ENCODE results near the gene NTM.
"Not testable (repeated sequence)": the region's sequence is repeated elsewhere in the genome, so short reads cannot be mapped to it uniquely, and the experiment has no call there.

NTM gene

DNA sequence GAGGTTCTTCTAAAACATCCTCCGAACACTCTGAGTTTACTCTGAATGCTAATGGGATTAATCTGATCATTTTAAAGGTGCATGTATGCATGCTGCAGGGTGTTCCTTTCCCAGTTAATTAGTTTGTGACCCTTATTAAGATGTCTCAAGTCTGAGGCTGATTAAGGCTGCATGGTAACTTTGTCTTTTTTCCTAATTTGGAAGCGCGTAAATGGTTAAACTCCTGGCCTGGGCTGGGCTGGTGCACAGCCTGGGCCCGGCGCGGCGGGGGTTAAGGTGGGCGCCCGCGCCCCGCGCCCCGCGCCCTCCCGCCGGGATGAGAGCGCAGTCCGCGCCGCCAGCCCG lies 539.7 kb downstream of the NTM start:
- TF ChIP-seq SPI1 (IDR thresholded peaks at IDR 0.05; ENCODE audit: borderline replicate concordance, low read depth) (no peak), GABPA (IDR thresholded peaks at IDR 0.05; ENCODE audit: low read depth) (no peak), CTCF (IDR thresholded peaks at IDR 0.05; ENCODE audit: insufficient read depth, low read length) (no peak), REST (IDR thresholded peaks at IDR 0.05; ENCODE audit: insufficient replicate concordance, low read depth) (no peak), POLR2AphosphoS5 (IDR thresholded peaks at IDR 0.05; ENCODE audit: low read depth) (no peak)
- no peak for DNase-seq (ENCODE audit: low read depth in 1 of 2, low spot score in 1 of 2)
- peaks cover 33% of the 10 kb centered on the region for H3K27me3 ChIP-seq (ENCODE audit: insufficient read depth, poor library complexity, severe bottlenecking)

DNA sequence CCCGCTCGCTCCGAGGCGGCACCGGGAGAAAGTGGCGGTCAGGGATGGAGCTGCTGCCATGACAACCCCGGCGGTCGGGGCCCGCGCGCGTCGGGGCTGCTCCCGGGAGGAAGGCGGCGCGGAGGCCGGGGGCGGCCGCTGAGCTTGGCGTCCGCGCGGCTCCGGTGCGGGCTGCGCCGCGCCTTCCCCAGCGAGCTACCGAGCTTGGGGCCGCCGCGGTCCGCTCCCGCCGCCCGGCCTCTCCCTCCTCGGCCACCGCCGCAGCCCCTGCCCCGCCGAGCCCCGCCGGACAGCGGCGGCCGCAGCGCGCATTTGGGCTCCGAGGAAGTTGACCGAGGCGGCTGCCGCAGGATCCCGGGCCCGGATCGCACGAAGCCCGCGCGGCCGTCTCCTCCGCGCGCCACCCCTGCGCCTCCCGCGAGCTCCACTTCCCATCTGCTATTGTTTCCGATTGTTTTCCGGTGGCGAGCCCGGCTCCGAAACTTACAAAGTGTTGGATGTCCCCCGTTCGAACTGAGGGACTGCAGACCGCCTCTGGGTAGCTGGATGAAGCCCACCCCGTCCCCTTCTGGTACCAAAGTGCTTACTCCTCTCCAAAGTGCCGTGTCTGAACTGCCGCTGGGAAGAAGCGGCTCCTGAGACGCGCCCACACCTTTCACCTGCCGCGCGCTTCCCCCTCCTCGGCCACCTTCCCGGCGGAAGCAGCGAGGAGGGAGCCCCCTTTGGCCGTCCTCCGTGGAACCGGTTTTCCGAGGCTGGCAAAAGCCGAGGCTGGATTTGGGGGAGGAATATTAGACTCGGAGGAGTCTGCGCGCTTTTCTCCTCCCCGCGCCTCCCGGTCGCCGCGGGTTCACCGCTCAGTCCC lies 540.3 kb downstream of the NTM start:
- no peak overlapping the region for H3K27ac ChIP-seq (replicated peaks)
- peaks cover 33% of the 10 kb centered on the region for H3K27me3 ChIP-seq (ENCODE audit: insufficient read depth, poor library complexity, severe bottlenecking)
- DNase-seq (ENCODE audit: low read depth in 1 of 2, low spot score in 1 of 2) = no peak
- no peak for TF ChIP-seq SPI1 (IDR thresholded peaks at IDR 0.05; ENCODE audit: borderline replicate concordance, low read depth)
- TF ChIP-seq REST (IDR thresholded peaks at IDR 0.05; ENCODE audit: insufficient replicate concordance, low read depth) = no peak
- TF ChIP-seq CTCF (IDR thresholded peaks at IDR 0.05; ENCODE audit: insufficient read depth, low read length) = no peak
- TF ChIP-seq GABPA (IDR thresholded peaks at IDR 0.05; ENCODE audit: low read depth) = no peak
- no peak for TF ChIP-seq POLR2AphosphoS5 (IDR thresholded peaks at IDR 0.05; ENCODE audit: low read depth)
- H3K4me3 ChIP-seq (replicated peaks; ENCODE audit: insufficient read depth, low read length) = no peak overlapping the region

More for the DNA sequence above, 539.7 kb downstream of the NTM start:
- Histone ChIP-seq H3K27ac (replicated peaks) (no peak overlapping the region), H3K4me3 (replicated peaks; ENCODE audit: insufficient read depth, low read length) (no peak overlapping the region)

DNA sequence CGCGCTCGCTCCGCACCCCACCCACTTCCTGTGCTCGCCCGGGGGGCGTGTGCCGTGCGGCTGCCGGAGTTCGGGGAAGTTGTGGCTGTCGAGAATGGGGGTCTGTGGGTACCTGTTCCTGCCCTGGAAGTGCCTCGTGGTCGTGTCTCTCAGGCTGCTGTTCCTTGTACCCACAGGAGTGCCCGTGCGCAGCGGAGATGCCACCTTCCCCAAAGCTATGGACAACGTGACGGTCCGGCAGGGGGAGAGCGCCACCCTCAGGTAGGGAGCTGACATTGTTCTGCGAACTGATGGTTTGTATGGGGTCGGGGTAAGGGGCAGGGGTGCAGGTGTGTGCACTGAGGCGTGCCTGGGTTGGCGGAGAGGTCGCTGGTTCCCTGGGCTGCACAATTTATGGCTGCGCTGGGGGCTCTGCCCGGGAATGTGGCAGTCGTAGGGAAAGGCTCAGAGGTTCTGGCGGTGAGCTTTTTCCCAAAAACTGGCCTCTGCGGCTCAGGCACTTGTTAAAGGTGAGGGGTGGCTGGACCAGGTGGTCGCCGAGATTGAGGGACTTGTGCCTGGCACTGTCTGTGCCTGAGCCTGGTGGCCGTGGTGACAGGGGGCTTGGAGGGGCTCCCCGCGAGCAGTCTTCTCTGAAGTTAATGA lies 541.1 kb downstream of the NTM start:
- DNase-seq (ENCODE audit: low read depth in 1 of 2, low spot score in 1 of 2); H3K4me3 ChIP-seq (replicated peaks; ENCODE audit: insufficient read depth, low read length); H3K27ac ChIP-seq (replicated peaks): not testable (repeated sequence)
- peaks cover 33% of the 10 kb centered on the region for H3K27me3 ChIP-seq (ENCODE audit: insufficient read depth, poor library complexity, severe bottlenecking)

DNA sequence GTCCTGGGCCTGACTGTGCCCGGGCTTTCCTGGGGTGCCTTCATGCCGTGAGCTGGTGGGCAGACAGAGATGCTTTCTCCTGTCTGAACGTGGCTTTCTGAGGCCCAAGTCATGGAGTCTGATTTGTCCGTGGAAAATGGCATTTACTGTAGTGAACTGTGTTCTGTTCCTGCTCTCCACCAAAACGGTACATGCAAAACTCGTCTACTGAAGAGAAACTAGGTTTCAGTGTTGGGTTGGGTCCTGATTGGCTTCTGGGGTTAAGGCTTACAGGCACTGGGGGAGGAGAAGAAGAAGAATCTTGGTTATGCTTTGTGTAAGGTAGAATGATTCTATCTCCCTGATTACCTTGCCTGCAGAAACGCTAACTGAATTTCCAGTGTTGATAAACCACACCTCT lies 541.7 kb downstream of the NTM start:
- peaks cover 33% of the 10 kb centered on the region for H3K27me3 ChIP-seq (ENCODE audit: insufficient read depth, poor library complexity, severe bottlenecking)
- no peak overlapping the region for H3K27ac ChIP-seq (replicated peaks)
- TF ChIP-seq SPI1 (IDR thresholded peaks at IDR 0.05; ENCODE audit: borderline replicate concordance, low read depth) (no peak), POLR2AphosphoS5 (IDR thresholded peaks at IDR 0.05; ENCODE audit: low read depth) (no peak), CTCF (IDR thresholded peaks at IDR 0.05; ENCODE audit: insufficient read depth, low read length) (no peak), GABPA (IDR thresholded peaks at IDR 0.05; ENCODE audit: low read depth) (no peak), REST (IDR thresholded peaks at IDR 0.05; ENCODE audit: insufficient replicate concordance, low read depth) (no peak)
- no peak for DNase-seq (ENCODE audit: low read depth in 1 of 2, low spot score in 1 of 2)
- H3K4me3 ChIP-seq (replicated peaks; ENCODE audit: insufficient read depth, low read length) = no peak overlapping the region
